GM12875 (cell line): ENCODE data around the gene PPP1R9A.

Source experiments
- H3K4me3 ChIP-seq: one replicate; pipeline ENCODE4 v1.5.1; 2011; ENCODE audit warnings: low read depth, low read length, control low read depth
- TF ChIP-seq, protein P1 (sequence below): IDR thresholded peaks from 2 replicates; pipeline ENCODE4 v1.5.1; 2011; ENCODE audit warnings: low read depth, mild to moderate bottlenecking, control low read depth, inconsistent platforms, low read length, moderate library complexity, borderline replicate concordance; ENCODE audit not compliant: insufficient read depth

Gene PPP1R9A

DNA sequence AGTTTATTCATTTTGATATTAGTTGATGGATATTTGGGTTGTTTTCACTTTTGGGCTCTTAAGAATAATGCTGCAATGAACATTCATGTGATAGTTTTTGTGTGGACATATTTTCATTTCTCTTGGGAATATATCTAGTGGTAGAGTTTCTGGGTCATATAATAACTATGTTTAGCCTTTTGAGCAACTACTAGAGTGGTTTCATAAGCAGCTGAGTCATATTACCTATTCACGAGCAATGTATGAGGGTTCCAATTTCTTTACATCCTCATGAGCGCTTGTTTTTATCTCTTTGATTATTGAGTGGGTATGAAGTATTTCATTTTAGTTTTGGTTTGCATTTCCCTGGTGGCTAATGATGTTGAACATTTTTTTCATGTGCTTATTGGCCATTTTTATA is 234.4 kb downstream of the PPP1R9A start:
- H3K4me3 ChIP-seq = no peak overlapping the region
- TF ChIP-seq, protein P1, sequence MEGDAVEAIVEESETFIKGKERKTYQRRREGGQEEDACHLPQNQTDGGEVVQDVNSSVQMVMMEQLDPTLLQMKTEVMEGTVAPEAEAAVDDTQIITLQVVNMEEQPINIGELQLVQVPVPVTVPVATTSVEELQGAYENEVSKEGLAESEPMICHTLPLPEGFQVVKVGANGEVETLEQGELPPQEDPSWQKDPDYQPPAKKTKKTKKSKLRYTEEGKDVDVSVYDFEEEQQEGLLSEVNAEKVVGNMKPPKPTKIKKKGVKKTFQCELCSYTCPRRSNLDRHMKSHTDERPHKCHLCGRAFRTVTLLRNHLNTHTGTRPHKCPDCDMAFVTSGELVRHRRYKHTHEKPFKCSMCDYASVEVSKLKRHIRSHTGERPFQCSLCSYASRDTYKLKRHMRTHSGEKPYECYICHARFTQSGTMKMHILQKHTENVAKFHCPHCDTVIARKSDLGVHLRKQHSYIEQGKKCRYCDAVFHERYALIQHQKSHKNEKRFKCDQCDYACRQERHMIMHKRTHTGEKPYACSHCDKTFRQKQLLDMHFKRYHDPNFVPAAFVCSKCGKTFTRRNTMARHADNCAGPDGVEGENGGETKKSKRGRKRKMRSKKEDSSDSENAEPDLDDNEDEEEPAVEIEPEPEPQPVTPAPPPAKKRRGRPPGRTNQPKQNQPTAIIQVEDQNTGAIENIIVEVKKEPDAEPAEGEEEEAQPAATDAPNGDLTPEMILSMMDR = no peak

DNA sequence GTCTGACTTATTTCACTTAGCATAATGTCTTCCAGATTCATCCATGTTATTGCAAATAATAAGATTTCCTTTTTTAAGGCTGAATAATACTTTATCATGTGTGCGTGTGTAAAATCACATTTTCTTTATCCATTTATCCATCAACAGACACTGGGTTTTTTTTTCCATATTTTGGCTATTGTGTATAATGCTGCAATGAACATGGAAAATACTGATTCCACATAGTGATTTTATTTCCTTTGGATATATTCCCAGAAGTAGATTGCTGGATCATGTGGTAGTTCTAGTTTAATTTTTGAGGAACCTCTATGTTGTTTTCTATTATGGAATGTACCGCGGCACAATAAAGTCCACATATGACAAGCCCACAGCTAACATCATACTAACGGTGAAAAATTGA is 236.9 kb downstream of the PPP1R9A start:
- no peak overlapping the region for H3K4me3 ChIP-seq
- TF ChIP-seq, protein P1 = no peak

DNA sequence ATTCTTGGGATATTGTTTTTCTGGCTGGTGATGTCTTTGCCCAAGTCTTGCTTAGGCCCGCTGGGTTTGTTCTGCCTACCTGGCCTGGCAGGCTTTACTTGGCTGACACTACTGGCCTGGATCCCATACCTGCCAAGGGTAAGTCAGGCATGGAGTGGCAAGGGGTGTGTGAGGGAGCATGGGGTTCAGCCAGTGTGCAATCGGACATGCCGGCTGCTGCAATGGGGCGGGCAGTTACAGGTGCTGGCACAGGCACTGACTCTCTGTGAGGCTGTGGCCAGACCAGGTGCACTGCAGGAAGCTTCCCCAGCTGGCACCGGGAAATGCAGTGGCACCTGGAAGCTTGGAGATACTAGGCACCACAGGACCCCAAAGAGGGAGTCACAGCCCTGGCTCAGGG is 248.6 kb downstream of the PPP1R9A start:
- TF ChIP-seq, protein P1 = no peak
- H3K4me3 ChIP-seq = no peak overlapping the region

DNA sequence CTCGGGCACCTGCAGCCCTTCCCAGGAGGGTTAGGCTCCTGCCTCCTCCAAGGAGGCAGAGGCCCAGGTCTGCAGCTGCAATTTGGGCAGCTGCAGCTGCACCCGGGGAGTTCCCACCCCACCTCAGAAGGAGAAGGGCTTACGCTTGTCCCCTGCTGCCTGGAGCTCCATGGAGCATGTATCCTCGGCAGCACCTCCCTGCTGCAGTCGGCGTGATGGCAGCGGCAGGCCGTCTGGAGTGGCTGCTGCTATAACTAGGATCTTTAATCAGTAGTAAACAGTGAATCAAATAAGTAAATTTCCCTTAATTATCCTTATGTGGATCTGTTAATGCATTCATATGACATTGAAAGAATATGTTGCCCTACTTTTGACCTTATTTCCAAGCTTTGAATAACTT is 250.0 kb downstream of the PPP1R9A start:
- H3K4me3 ChIP-seq = no peak overlapping the region
- TF ChIP-seq, protein P1 = no peak

DNA sequence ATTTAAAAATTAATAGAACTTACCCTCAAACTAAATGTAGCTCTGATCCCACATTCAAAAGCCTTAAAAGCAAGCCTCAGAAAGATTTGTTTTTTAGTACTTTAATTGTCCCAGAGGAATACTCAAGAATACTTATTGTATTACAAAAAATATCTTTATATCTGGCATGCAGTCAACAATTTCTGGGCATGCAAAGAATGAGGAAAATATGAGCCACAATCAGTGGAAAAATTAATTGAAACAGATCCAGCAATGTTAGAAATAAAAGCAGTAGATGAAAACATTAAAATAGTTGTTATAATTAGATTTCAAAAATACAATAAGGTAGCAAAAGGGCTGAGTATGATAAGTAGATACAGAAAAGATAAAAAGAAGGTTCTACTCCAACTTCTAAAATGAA is 262.3 kb downstream of the PPP1R9A start:
- TF ChIP-seq, protein P1 = no peak

DNA sequence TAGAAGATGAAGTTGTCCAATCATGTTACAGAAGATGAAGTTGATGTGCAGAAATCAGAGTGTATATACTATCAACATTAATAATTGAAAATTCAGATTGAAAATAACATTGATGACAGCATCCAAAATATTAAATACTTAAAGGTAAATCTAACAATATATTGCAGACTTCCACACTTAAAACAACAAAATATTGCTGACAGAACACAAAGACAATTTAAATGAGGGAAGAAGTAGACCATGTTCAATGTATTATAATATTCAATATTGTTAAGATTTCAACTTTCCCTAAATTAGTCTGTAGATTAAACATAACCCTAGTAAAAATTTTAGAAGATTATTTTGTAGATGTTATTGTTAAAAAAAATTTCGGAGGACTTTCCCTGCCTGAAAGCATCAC is 265.0 kb downstream of the PPP1R9A start:
- H3K4me3 ChIP-seq = no peak overlapping the region
- TF ChIP-seq, protein P1 = no peak

More for the DNA sequence above, 262.3 kb downstream of the PPP1R9A start:
- no peak overlapping the region for H3K4me3 ChIP-seq

DNA sequence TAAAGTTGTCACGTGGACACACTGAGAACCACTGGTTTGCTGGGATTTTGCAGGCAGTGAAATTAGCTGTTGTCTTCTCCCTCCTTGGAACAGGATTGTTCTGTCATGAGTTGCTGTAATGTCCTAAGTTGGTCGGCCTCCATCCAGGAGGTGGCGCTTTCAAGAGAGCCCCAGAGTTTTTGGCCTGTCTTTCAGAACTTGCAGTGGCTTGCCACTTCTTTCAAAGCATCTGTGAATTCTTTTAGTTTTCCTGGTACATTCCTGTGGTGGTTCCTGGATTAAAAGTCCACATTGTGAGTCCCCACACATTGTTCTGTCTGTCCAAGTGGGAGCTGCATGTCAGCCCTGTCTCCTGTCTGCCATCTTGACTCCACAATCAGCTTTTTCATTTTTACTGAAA is 283.1 kb downstream of the PPP1R9A start:
- no peak overlapping the region for H3K4me3 ChIP-seq
- TF ChIP-seq, protein P1 = peak; percentile 31; the same call in 1 of the 2 replicates
